ENCODE data around the gene ZC2HC1C.
"Not testable (repeated sequence)": the region's sequence is repeated elsewhere in the genome, so short reads cannot be mapped to it uniquely, and the experiment has no call there.

ZC2HC1C gene

DNA sequence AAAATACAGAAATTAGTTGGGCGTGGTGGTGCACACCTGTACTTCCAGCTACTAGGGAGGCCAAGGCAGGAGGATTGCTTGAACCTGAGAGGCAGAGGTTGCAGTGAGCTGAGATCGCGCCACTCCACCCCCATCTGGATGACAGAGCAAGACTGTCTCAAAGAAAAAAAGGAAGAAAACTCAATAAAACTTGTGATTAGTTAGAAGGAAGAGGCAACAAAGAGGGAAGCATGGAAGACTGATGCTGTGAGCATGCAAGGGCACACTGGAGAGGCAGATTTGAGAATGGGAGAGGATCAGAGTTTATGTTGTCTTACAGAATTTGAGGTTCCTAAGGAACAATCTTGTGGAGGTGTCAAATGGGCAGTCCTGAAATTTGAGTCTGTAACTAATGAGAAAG lies 2.8 kb upstream of the ZC2HC1C start:
- Histone ChIP-seq H3K4me1 (peaks cover 30% of the 10 kb centered on the region), H3K4me2 (no peak overlapping the region)
- no peak for TF ChIP-seq Cebpa-rat (IDR thresholded peaks at IDR 0.05)

DNA sequence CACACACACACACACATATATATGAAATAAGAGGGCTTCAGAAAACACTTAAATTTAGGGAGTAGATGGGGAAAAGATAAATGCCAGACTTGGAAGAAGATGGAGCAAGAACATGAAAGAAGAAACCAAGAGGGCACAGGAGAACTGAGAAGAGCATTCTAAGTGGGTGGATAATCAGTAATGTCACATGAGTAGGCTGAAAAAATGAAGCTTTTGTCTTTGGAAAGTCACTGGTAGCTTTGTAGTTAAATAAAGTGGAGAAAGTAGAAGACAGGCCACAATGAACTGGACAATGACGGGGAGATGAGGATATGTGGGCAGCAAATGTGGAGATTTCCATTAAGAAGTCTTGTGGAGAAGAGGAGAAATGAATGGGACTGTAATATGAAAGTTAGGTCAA lies 2.2 kb upstream of the ZC2HC1C start:
- H3K4me2 ChIP-seq: no peak overlapping the region
- no peaks in the 10 kb centered on the region for H3K9me3 ChIP-seq

More for the DNA sequence above, 2.8 kb upstream of the ZC2HC1C start:
- Histone ChIP-seq H3K9me3 (no peaks in the 10 kb centered on the region), H3K4me3 (no peak overlapping the region), H3K9ac (no peak overlapping the region), H4K20me1 (no peaks in the 10 kb centered on the region), H3K27me3 (peaks cover 28% of the 10 kb centered on the region), H3K36me3 (no peaks in the 10 kb centered on the region), H3K27ac (no peak overlapping the region)

DNA sequence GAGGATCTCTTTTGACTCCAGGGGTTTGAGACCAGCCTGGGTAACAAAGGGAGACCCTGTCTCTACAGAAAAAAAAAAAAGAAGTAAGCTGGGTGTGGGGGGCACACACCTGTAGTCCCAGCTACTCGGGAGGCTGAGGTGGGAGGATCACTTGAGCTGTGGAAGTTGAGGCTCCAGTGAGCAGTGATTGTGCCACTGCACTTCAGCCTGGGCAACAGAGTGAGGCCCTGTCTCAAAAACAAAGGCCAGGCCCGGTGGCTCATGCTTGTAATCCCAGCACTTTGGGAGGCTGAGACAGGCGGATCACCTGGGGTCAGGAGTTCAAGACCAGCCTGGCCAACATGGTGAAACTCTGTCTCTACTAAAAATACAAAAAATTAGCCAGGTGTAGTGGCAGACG lies 1.7 kb upstream of the ZC2HC1C start:
- not testable (repeated sequence) for H3K9me3 ChIP-seq, H3K9ac ChIP-seq, H3K27ac ChIP-seq, H3K36me3 ChIP-seq, H3K4me2 ChIP-seq, H3K4me3 ChIP-seq, H4K20me1 ChIP-seq
- peaks cover 28% of the 10 kb centered on the region for H3K27me3 ChIP-seq
- H3K4me1 ChIP-seq: peaks cover 25% of the 10 kb centered on the region

More for the DNA sequence above, 2.2 kb upstream of the ZC2HC1C start:
- no peak overlapping the region for H3K9ac ChIP-seq
- H3K4me1 ChIP-seq: peaks cover 30% of the 10 kb centered on the region
- no peak overlapping the region for H3K27ac ChIP-seq
- H4K20me1 ChIP-seq: no peaks in the 10 kb centered on the region
- no peaks in the 10 kb centered on the region for H3K36me3 ChIP-seq
- no peak for TF ChIP-seq Cebpa-rat (IDR thresholded peaks at IDR 0.05)
- H3K4me3 ChIP-seq: no peak overlapping the region
- H3K27me3 ChIP-seq: peaks cover 28% of the 10 kb centered on the region

DNA sequence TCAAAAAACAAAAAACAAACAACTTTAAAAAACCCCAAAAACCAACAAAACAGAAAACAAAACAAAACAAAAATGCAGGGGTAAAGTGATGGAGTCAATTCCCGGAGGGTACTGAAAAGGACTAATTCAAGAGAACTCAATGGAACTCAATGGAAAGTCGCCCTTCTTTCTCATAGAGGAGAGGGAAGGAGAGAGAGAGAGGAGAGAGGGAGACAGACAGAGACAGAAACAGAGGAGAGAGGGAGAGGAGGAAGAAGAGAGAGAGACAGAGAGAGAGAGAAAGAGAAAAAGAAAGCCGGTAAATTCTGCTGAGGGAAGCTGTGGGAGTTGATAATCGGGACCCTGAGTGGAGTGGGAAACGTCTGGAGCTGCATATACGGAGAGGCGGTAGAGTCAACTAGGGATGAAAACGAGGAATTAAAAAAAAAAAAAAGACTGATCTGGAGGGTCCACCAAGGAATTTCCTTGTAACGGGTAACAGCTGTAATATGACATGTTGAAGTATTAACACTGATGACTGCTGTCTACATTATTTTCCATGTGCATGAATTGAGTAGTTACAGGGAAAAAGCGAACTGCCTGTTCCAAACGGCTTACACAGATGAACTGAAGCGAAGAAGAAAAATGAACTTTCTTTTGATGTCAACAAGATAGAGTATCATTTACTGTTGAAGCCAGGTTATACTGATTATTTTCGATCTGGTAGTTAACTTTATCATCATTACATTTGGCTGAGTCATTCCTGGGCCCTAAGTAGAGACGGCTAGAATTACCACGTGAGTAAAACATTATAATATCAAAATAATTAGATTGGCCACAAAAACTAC lies 934 bp upstream of the ZC2HC1C start:
- no peak for TF ChIP-seq Cebpa-rat (IDR thresholded peaks at IDR 0.05)
- Histone ChIP-seq H3K4me2 (peak overlapping the region; percentile 75), H3K9me3 (no peaks in the 10 kb centered on the region), H3K27me3 (peaks cover 28% of the 10 kb centered on the region), H3K4me1 (peaks cover 26% of the 10 kb centered on the region), H4K20me1 (no peaks in the 10 kb centered on the region), H3K27ac (no peak overlapping the region), H3K36me3 (no peaks in the 10 kb centered on the region), H3K4me3 (peak overlapping the region; percentile 61), H3K9ac (peak overlapping the region; percentile 42; the same call in 1 of the 2 replicates)

DNA sequence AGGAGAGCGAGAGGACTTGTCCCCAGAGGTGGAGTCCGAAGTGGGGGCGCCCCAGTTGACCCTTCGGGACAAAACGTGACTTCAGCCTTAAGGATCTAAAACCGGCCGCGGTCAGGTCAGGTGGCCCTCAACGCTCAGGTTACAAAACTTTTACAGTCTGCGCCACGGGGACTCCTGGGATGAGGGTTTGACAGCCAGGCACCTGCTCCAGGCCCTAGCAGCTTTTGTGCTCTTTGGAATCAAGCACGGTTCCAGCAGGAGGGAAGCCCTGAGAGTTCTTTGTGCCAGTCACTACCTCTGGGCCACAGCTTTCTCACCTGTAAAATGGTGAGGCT lies 337 bp downstream of the ZC2HC1C start:
- Histone ChIP-seq H3K4me3 (peak overlapping the region; percentile 61), H3K27ac (no peak overlapping the region), H3K9me3 (no peaks in the 10 kb centered on the region), H3K27me3 (peaks cover 28% of the 10 kb centered on the region), H3K36me3 (no peaks in the 10 kb centered on the region), H3K4me2 (peak overlapping the region; percentile 75; the same call in 1 of the 2 replicates), H3K4me1 (peaks cover 22% of the 10 kb centered on the region), H4K20me1 (no peaks in the 10 kb centered on the region), H3K9ac (no peak overlapping the region)
- no peak for TF ChIP-seq Cebpa-rat (IDR thresholded peaks at IDR 0.05)

DNA sequence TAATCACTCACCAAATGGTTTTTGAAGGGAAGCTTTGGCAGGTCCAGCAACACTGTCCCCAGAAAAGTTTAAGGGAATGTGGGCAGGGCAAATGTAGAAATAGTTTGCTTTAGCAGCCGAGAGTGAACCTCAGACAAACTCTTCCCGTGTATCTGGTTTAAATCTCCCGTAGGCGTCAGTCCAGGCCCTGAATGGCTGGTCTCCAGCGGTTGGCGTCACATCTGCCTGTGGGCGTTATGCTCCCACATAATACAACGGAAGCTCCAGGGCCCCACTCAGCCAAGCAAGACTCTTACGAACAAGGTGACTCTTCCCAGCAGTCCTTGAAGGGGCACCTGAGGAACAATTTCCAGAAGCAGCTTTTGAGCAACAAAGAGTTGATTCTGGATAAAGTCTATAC lies 942 bp downstream of the ZC2HC1C start:
- Histone ChIP-seq H3K4me2 (no peak overlapping the region), H3K27me3 (peaks cover 28% of the 10 kb centered on the region), H3K4me1 (peaks cover 22% of the 10 kb centered on the region), H3K9ac (no peak overlapping the region), H3K27ac (no peak overlapping the region), H3K9me3 (no peaks in the 10 kb centered on the region), H3K36me3 (no peaks in the 10 kb centered on the region), H3K4me3 (no peak overlapping the region), H4K20me1 (no peaks in the 10 kb centered on the region)
- TF ChIP-seq Cebpa-rat (IDR thresholded peaks at IDR 0.05): no peak

DNA sequence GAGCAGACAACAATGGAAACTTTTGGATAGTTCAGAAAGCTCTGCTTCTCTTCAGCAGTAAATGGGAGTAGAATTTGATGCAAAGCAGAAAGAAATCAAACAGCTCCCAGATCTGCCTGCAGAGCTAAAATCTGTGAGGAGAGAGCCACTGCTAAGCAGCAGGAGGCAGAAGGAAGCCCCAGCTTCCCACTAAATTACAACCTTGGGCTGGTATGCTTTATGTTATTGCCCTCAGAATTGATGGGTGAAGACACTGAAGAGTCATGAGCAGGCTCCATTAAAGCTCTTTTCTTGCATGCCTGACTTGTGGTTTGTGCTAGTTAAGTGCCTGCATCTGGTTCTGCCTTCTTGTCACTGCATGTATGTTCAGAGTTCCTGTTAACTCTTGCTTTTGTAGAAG lies 8.4 kb downstream of the ZC2HC1C start:
- no peak for TF ChIP-seq Cebpa-rat (IDR thresholded peaks at IDR 0.05)
- Histone ChIP-seq H3K27me3 (no peaks in the 10 kb centered on the region), H4K20me1 (no peaks in the 10 kb centered on the region), H3K9me3 (no peaks in the 10 kb centered on the region), H3K9ac (no peak overlapping the region), H3K4me1 (peaks cover 8% of the 10 kb centered on the region), H3K4me2 (no peak overlapping the region), H3K36me3 (peaks cover 19% of the 10 kb centered on the region), H3K4me3 (no peak overlapping the region), H3K27ac (no peak overlapping the region)

DNA sequence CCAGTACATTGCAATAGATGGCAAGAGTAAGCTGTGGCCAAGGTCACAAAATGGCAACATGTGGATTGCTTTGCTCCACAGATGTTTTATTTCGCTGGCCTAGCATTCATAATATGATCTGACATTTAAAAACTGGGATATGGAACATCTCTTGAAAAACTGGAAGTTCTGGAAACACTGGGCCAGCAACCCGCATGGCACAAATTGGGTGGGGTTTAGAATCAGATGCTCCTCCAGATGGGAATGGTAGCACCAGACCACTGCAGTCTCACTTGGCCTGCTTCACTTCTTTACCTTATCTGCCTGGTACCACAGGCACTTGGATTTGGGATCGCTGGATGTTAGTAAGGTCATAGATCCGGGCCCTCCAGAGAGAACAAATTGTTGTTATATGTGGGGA lies 10.1 kb downstream of the ZC2HC1C start:
- TF ChIP-seq Cebpa-rat (IDR thresholded peaks at IDR 0.05): no peak
- H3K4me1 ChIP-seq: no peaks in the 10 kb centered on the region
- H3K4me2 ChIP-seq: no peak overlapping the region
- H3K27me3 ChIP-seq: no peaks in the 10 kb centered on the region
- no peak overlapping the region for H3K9ac ChIP-seq
- H3K9me3 ChIP-seq: no peaks in the 10 kb centered on the region
- H4K20me1 ChIP-seq: no peaks in the 10 kb centered on the region
- H3K27ac ChIP-seq: no peak overlapping the region
- peaks cover 36% of the 10 kb centered on the region for H3K36me3 ChIP-seq
- no peak overlapping the region for H3K4me3 ChIP-seq

DNA sequence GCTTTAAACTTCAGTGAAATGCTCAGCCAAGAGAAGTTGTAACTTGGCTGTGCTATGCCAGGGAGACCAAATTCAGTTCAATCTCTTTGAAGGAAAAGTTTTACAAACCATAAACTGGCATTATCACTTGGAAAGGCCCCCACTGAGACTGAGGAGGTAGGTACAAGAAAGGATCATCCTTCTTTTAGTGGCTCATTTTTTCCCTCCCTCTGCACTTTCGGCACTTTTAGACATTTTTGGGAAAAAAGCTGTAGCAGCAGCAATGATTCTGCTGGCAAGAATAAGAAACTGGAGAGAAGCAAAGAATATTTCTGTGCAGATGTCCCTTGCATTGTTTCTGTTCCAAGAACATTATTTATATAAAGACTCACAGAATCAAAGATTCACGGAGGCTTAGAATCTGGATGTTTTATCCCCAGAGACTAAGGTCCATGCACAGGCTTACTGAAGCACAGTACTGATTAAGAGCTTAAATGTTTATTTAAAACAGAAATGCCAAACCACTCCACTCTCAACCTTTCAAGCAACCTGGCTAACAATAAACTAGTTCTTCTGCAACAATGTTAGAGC lies 12.3 kb downstream of the ZC2HC1C start:
- TF ChIP-seq Cebpa-rat (IDR thresholded peaks at IDR 0.05): no peak
- Histone ChIP-seq H3K9ac (no peak overlapping the region), H3K36me3 (peaks cover 58% of the 10 kb centered on the region), H3K4me1 (no peaks in the 10 kb centered on the region), H4K20me1 (no peaks in the 10 kb centered on the region), H3K27me3 (no peaks in the 10 kb centered on the region), H3K4me3 (no peak overlapping the region), H3K27ac (no peak overlapping the region), H3K9me3 (no peaks in the 10 kb centered on the region), H3K4me2 (no peak overlapping the region)

DNA sequence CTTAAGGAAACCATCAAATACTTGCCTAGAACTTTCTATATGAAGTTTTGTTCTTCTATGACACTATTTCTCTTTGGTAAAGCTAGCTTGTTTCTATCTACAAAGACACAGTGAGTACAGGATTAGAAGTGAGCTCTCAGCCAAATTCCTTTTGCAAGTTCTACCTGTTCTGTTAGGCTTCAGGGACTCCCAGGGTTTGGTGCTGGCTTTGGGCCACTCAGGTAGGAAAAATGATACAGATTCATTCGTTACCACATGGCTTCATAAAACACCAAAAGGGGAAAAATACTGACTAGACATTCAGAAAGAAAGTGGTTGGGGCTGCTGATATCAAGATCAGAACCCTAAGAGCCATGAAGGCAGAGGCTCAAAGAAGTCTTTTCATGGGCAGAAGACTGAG lies 13.8 kb downstream of the ZC2HC1C start:
- Histone ChIP-seq H3K9ac (no peak overlapping the region), H3K27me3 (no peaks in the 10 kb centered on the region), H4K20me1 (no peaks in the 10 kb centered on the region), H3K4me3 (no peak overlapping the region), H3K9me3 (no peaks in the 10 kb centered on the region), H3K27ac (no peak overlapping the region), H3K4me2 (no peak overlapping the region), H3K4me1 (no peaks in the 10 kb centered on the region), H3K36me3 (peaks cover 73% of the 10 kb centered on the region)
- TF ChIP-seq Cebpa-rat (IDR thresholded peaks at IDR 0.05): no peak
